HepG2 (cell line): ENCODE results near the gene MTX2.

Experiments used
- EP300 ChIP-seq, 3 experiments: sonication (generic) in 1 of 3; formaldehyde crosslinking in 1 of 3; IDR thresholded peaks; 2 replicates each; pipeline versions ENCODE4 v1.5.1 to v1.6.1; 2011 to 2020; ENCODE audit warnings: low read depth in 2 of 3, low read length in 2 of 3, borderline replicate concordance in 1 of 3, improper control_type of control experiment in 1 of 3, mild to moderate bottlenecking in 1 of 3, missing genetic modification reagents in 1 of 3, moderate library complexity in 1 of 3
- ESRRA ChIP-seq: sonication (generic); formaldehyde crosslinking; IDR thresholded peaks from 2 replicates; pipeline ENCODE4 v1.5.1; 2020; ENCODE audit warnings: mild to moderate bottlenecking, low read depth, missing genetic modification reagents
- GABPA ChIP-seq, 2 experiments: IDR thresholded peaks; 2 replicates each; pipeline ENCODE4 v1.6.1; 2011 to 2016; ENCODE audit warnings: low read depth in 2 of 2, low read length in 1 of 2, missing biosample characterization in 1 of 2, missing genetic modification characterization in 1 of 2
- JUN ChIP-seq: sonication (generic); formaldehyde crosslinking; IDR thresholded peaks from 2 replicates; pipeline ENCODE4 v1.4.0; 2020; ENCODE audit warnings: mild to moderate bottlenecking, missing genetic modification reagents
- NPAS2 ChIP-seq: sonication (generic); formaldehyde crosslinking; IDR thresholded peaks from 2 replicates; pipeline ENCODE4 v1.8.0; 2022; ENCODE audit warnings: mild to moderate bottlenecking, missing genetic modification reagents, borderline replicate concordance
- NR2F1 ChIP-seq, 2 experiments: fragments of 450-650 bp in 1 of 2; formaldehyde crosslinking in 1 of 2; IDR thresholded peaks; 2 replicates each; pipeline versions ENCODE4 v1.5.0 to v1.6.1; 2016 to 2020; ENCODE audit warnings: mild to moderate bottlenecking in 1 of 2, missing compliant biosample characterization in 1 of 2, missing genetic modification reagents in 1 of 2, moderate library complexity in 1 of 2
- SP140L ChIP-seq: sonication (generic); formaldehyde crosslinking; IDR thresholded peaks from 2 replicates; pipeline ENCODE4 v1.4.0; 2020; ENCODE audit warnings: missing genetic modification reagents, borderline replicate concordance
- ZNF274 ChIP-seq: sonication (generic); formaldehyde crosslinking; IDR thresholded peaks from 2 replicates; pipeline ENCODE4 v1.5.1; 2020; ENCODE audit warnings: mild to moderate bottlenecking, missing genetic modification reagents
- ZNF792 ChIP-seq: IDR thresholded peaks from 2 replicates; pipeline ENCODE4 v1.6.1; 2016
- TF ChIP-seq, protein P1 (sequence below): sonication (generic); formaldehyde crosslinking; IDR thresholded peaks from 2 replicates; pipeline ENCODE4 v1.5.0; 2020; ENCODE audit warnings: mild to moderate bottlenecking, missing genetic modification reagents, moderate library complexity

DNA sequence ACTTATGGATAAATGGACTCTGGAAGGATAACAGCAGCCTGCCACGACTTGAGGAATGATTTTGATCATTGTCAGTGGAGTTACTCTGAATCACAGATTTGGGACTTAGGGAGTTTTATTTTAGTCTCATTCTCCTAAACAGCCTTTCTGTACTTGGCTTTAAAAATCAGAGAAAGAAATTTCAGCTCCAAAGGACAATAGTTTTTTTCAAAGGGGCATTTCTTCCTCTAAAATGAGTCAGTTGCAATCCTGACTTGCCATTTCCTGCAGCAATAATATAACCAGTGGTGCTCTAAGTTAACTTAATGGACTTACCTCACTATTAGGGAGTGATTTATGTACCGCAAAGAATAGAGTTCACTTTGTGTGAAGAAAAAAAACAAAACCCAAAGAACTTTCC lies 35.1 kb upstream of the MTX2 start:
- TF ChIP-seq, protein P1, sequence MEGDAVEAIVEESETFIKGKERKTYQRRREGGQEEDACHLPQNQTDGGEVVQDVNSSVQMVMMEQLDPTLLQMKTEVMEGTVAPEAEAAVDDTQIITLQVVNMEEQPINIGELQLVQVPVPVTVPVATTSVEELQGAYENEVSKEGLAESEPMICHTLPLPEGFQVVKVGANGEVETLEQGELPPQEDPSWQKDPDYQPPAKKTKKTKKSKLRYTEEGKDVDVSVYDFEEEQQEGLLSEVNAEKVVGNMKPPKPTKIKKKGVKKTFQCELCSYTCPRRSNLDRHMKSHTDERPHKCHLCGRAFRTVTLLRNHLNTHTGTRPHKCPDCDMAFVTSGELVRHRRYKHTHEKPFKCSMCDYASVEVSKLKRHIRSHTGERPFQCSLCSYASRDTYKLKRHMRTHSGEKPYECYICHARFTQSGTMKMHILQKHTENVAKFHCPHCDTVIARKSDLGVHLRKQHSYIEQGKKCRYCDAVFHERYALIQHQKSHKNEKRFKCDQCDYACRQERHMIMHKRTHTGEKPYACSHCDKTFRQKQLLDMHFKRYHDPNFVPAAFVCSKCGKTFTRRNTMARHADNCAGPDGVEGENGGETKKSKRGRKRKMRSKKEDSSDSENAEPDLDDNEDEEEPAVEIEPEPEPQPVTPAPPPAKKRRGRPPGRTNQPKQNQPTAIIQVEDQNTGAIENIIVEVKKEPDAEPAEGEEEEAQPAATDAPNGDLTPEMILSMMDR: no peak
- TF ChIP-seq NR2F1 (CRISPR knock-in tag; IDR thresholded peaks at IDR 0.05) (no peak), EP300 (IDR thresholded peaks at IDR 0.05; ENCODE audit: low read depth in 2 of 2, low read length in 2 of 2) (no peak), EP300 (CRISPR knock-in tag; IDR thresholded peaks at IDR 0.05; ENCODE audit: borderline replicate concordance) (no peak), ZNF274 (CRISPR knock-in tag) (no peak), NPAS2 (CRISPR knock-in tag) (no peak), JUN (CRISPR knock-in tag) (no peak), SP140L (no peak), ESRRA (CRISPR knock-in tag) (no peak), GABPA (IDR thresholded peaks at IDR 0.05; ENCODE audit: low read depth, low read length) (no peak), GABPA (CRISPR knock-in tag; IDR thresholded peaks at IDR 0.05; ENCODE audit: low read depth) (no peak), ZNF792 (CRISPR knock-in tag) (no peak)
